Activated CD4-positive, alpha-beta T cell treated with anti-CD3 and anti-CD28 coated beads for 36 hours (primary cell): ENCODE measurements around the gene ARMH1. TPM values are rescaled to one million over a fixed set of nuclear protein-coding genes. Genes with fewer than 3 reads are reported as not detected.

ENCODE experiments used
- ATAC-seq: fragments of 200-7000 bp; cut with Tn5 transposase; one replicate; pipeline ENCODE4 v1.10.0; 2021; ENCODE audit warnings: mild to moderate bottlenecking, moderate library complexity
- CTCF ChIA-PET: fragments of 350-600 bp; sonication (Branson Sonifier 250); formaldehyde crosslinking; loops from one replicate; lab custom pipeline; 2021; ENCODE audit warnings: antibody characterized with exemption; lab: Charles Lee
- POLR2A ChIA-PET: fragments of 350-600 bp; sonication (Branson Sonifier 250); formaldehyde crosslinking; loops from one replicate; lab custom pipeline; 2021; ENCODE audit warnings: antibody characterized with exemption, inconsistent platforms; lab: Charles Lee
- DNase-seq: peaks from one replicate; pipeline ENCODE4 v3.0.0-alpha.2; 2020
- H3K27ac Mint-ChIP-seq: one replicate; pipeline ENCODE4 v1.8.0; 2021; ENCODE audit warnings: mixed read lengths
- H3K27me3 Mint-ChIP-seq: one replicate; pipeline ENCODE4 v1.8.0; 2021; ENCODE audit warnings: mixed read lengths
- H3K36me3 Mint-ChIP-seq: one replicate; pipeline ENCODE4 v1.8.0; 2021; ENCODE audit warnings: low read depth, mixed read lengths
- H3K4me1 Mint-ChIP-seq: one replicate; pipeline ENCODE4 v1.8.0; 2021; ENCODE audit warnings: mixed read lengths
- H3K4me3 Mint-ChIP-seq: one replicate; pipeline ENCODE4 v1.8.0; 2021; ENCODE audit warnings: mild to moderate bottlenecking, moderate library complexity, mixed read lengths
- H3K9me3 Mint-ChIP-seq: one replicate; pipeline ENCODE4 v1.8.0; 2021; ENCODE audit warnings: low read depth, mixed read lengths
- intact Hi-C, 2 experiments: fragments of 100-400 bp; cut with DNase I in 1 of 2; cut with micrococcal nuclease in 1 of 2; formaldehyde crosslinking; loops; one replicate each; pipeline versions ENCODE4 v1.14.2 to v1.15.1; 2022 to 2024; cut with DNase I, micrococcal nuclease
- total RNA-seq, 2 experiments: library from RNA; stranded (reverse); gene quantifications; one replicate each; pipeline ENCODE4 v1.2.3, GENCODE V29; 2021

The ARMH1 gene
- total RNA-seq, 2 experiments from 2014 or later: 67.3 to 75.1 TPM

DNA sequence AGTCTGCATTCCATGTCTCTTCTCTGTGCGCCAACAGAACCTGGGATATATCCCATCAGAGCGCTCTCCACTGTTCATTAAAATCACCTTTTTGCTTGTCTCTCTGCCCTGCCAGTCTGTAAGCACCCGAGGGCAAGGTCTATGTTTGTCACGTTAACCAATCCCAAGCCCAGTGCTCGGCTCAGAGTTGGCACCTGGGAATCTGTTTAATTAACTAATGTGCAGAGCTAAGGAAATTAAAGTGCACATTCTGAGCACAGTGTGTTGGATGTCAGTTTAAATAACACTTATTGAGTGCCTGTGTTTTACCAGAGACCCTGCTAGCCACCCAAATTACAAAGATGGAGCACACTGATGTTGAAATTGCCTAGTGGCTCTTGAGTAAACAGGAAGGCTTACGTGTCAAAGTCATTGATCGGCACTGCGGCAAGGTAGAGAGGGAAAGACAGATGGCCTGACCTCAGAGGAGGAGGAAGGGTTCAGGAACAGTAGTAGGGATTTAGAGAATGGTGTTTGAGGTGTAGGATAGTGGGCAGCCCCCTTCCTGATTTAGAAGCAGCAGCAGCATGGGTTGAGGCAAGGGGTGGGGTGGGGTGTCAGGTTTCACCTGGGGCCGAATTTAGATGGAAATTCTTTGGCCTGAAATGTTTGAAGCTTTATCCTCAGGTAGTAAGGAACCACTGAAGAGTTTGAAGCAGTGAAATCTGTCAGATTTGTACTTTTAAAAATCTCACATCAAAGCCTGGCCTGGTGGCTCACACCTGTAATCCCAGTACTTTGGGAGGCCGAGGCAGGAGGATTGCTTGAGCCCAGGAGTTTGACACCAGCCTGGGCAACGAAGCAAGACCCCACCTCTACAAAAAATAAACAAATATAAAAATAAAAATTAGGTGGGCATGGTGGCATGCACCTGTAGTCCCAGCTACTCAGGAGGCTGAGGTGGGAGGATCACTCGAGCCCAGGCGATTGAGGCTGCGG is 7.7 kb downstream of the ARMH1 start:
- H3K36me3 Mint-ChIP-seq: no peaks in the 10 kb centered on the region
- intact Hi-C loops: no loop called here
- H3K9me3 Mint-ChIP-seq: no peaks in the 10 kb centered on the region
- no peak overlapping the region for H3K4me3 Mint-ChIP-seq
- H3K4me1 Mint-ChIP-seq: no peaks in the 10 kb centered on the region
- CTCF ChIA-PET: no interaction called here
- POLR2A ChIA-PET: no interaction called here
- no peak overlapping the region for H3K27ac Mint-ChIP-seq
- no peaks in the 10 kb centered on the region for H3K27me3 Mint-ChIP-seq
- ATAC-seq: no peak
- DNase-seq: no peak

DNA sequence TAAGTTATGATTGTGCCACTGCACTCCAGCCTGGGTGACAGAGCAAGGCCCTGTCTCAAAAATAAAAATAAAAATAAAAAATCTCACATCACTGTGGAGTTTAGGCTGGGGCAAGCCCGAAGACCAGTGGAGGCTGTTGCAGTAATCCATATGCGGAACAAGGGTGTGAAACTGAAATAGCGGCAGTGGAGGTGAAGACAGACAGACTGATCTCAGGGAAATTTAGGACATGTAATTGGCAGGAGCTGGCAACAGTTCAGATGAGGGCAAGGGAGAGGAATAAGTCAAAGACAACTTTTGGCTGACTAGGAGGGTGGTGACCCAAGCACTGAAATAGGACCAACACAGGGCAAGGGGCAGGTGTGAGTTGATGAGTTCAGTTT is 8.4 kb downstream of the ARMH1 start:
- Mint-ChIP-seq H3K36me3 (no peaks in the 10 kb centered on the region), H3K9me3 (no peaks in the 10 kb centered on the region), H3K27ac (no peak overlapping the region), H3K4me3 (no peak overlapping the region), H3K4me1 (no peaks in the 10 kb centered on the region), H3K27me3 (no peaks in the 10 kb centered on the region)
- ChIA-PET POLR2A (no interaction called here), CTCF (interaction anchor here (1.0 to 1.2 kb wide), 2 partner anchors 8 to 11 kb away, joined by 3 read pairs; partner anchors contain the start of gene ARMH1)
- ATAC-seq: no peak
- intact Hi-C loops: no loop called here
- no peak for DNase-seq

DNA sequence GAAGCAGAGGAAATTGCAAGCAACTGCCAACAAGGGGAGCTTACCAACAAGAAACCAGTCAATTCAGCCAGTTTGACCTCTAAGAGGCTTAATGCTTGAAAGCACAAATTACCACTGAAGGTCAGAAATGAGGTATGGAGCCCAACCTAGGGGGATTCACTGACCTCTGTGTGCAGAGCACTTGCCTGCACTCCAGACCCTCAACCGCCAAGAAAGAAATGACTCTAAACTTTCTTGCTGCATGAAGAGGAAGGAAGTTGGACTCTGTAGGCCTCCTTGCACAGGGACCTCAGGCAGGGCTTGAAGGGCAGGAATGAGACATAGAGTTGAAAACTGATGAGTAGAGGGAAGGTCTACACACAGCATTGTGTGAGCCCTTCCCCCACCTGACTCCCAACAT is 10.0 kb downstream of the ARMH1 start:
- peak; percentile 11 for DNase-seq
- H3K27ac Mint-ChIP-seq: no peak overlapping the region

DNA sequence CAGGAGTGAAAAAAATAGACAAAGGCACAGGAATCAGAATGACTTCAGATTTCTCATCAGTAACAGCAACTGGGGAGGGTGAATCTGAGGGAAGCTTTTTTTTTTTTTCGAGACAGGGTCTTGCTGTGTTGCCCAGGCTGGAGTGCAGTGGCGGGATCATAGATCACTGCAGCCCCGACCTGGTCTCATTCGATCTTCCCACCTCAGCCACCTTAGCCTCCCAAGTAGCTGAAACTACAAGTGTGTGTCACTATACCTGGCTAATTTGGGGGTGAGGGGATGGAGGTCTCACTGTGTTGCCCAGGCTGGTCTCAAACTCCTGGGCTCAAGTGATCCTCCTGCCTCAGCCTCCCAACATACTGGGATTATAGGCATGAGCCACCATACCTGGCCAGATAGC is 10.7 kb downstream of the ARMH1 start:
- ATAC-seq (no peak), DNase-seq (no peak)
- Mint-ChIP-seq H3K4me1 (no peaks in the 10 kb centered on the region), H3K4me3 (no peak overlapping the region), H3K27ac (no peak overlapping the region), H3K36me3 (no peaks in the 10 kb centered on the region), H3K9me3 (no peaks in the 10 kb centered on the region), H3K27me3 (no peaks in the 10 kb centered on the region)
- ChIA-PET POLR2A (interaction anchor here (0.6 to 1.1 kb wide), 2 partner anchors 35 to 398 kb away, joined by 3 to 9 read pairs; no protein-coding TSS in a partner anchor), CTCF (interaction anchor here (0.7 to 1.0 kb wide), 2 partner anchors 32 to 77 kb away, joined by 3 read pairs; no protein-coding TSS in a partner anchor)
- intact Hi-C loops: no loop called here

More for the DNA sequence above, 10.0 kb downstream of the ARMH1 start:
- ChIA-PET POLR2A (interaction anchor here (0.6 kb wide), 1 partner anchor 397 kb away, joined by 3 read pairs; no protein-coding TSS in a partner anchor), CTCF (interaction anchor here (1.0 kb wide), 1 partner anchor 76 kb away, joined by 3 read pairs; no protein-coding TSS in a partner anchor)
- ATAC-seq: peak; percentile 51
- Mint-ChIP-seq H3K4me3 (no peak overlapping the region), H3K27me3 (no peaks in the 10 kb centered on the region), H3K36me3 (no peaks in the 10 kb centered on the region), H3K4me1 (no peaks in the 10 kb centered on the region), H3K9me3 (no peaks in the 10 kb centered on the region)
- intact Hi-C loops: no loop called here

DNA sequence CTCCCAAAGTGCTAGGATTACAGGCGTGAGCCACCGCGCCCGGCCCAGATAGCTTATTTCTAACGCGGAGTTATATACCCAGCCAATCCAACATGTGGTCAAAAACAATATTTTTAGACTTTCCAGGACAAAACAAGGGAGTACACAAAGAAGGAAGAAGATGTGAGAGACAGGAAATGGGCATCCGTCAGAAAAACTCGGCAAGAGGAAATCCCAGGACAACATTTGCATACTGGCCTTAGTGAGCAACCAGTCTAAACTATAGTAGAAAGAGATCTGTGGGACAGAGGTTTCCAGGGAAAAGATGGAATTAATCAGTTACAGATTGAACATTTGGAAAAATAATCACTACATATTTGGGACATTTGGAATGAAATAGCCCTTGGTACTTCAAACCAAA is 11.4 kb downstream of the ARMH1 start:
- ChIA-PET POLR2A (interaction anchor here (1.1 kb wide), 1 partner anchor 34 kb away, joined by 9 read pairs; no protein-coding TSS in a partner anchor), CTCF (interaction anchor here (0.7 kb wide), 1 partner anchor 33 kb away, joined by 3 read pairs; no protein-coding TSS in a partner anchor)
- no peak for DNase-seq
- no peaks in the 10 kb centered on the region for H3K27me3 Mint-ChIP-seq
- H3K27ac Mint-ChIP-seq: no peak overlapping the region
- intact Hi-C loops: no loop called here
- no peaks in the 10 kb centered on the region for H3K9me3 Mint-ChIP-seq
- H3K4me1 Mint-ChIP-seq: no peaks in the 10 kb centered on the region
- no peaks in the 10 kb centered on the region for H3K36me3 Mint-ChIP-seq
- no peak overlapping the region for H3K4me3 Mint-ChIP-seq
- no peak for ATAC-seq

DNA sequence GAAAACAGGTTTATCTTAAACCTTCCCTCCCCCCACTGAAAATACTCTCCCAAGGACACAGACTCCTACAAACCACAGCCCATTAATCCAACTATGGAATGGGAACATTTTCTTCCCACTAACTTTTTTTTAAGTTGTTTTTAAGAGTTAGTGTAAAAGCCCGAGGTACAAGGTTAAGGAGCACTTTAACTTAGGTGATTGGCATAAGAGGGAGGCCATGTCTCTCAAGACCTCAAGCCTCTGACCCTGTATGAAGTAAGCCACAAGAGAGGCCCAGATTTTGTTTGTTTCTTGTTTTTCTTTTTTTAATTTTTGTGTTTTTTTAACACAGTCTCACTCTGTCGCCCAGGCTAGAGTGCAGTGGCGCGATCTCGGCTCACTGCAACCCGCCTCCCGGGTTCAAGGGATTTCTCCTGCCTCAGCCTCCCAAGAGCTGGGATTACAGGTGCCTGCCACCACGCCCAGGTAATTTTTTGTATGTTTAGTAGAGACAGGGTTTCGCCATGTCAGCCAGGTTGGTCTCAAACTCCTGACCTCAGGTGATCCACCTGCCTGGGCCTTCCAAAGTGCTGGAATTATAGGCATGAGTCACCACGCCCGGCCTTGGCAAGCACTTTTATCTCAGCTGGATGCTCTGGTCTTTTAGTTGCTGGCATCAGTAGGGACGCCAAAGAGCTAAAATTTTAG is 14.4 kb downstream of the ARMH1 start:
- Mint-ChIP-seq H3K9me3 (no peaks in the 10 kb centered on the region), H3K4me1 (peaks cover 6% of the 10 kb centered on the region), H3K36me3 (no peaks in the 10 kb centered on the region), H3K27ac (no peak overlapping the region), H3K27me3 (no peaks in the 10 kb centered on the region), H3K4me3 (no peak overlapping the region)
- ChIA-PET POLR2A (no interaction called here), CTCF (interaction anchor here (0.6 to 1.0 kb wide), 2 partner anchors 36 to 41 kb away, joined by 3 read pairs; no protein-coding TSS in a partner anchor)
- intact Hi-C loops: no loop called here
- ATAC-seq (no peak), DNase-seq (no peak)

DNA sequence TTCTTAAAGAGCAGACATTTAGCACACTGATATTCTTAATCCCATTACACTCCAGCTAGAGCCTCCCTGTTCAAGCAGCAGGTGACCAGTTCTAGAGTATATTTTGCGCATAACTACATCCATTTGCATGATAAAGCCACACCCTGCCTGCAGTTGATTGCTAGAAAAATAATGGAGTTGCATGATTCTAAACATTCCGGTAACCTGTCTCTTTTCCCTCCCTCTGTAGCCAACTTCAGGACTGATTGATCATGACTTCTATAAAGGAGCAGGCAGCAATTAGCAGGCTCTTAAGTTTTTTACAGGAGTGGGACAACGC is 14.9 kb downstream of the ARMH1 start:
- ChIA-PET CTCF (interaction anchor here (0.6 to 1.0 kb wide), 2 partner anchors 37 to 40 kb away, joined by 3 read pairs; no protein-coding TSS in a partner anchor), POLR2A (no interaction called here)
- intact Hi-C loops: no loop called here
- no peak for ATAC-seq
- H3K4me1 Mint-ChIP-seq: peaks cover 6% of the 10 kb centered on the region
- H3K27ac Mint-ChIP-seq: no peak overlapping the region
- no peaks in the 10 kb centered on the region for H3K9me3 Mint-ChIP-seq
- H3K4me3 Mint-ChIP-seq: no peak overlapping the region
- no peak for DNase-seq
- no peaks in the 10 kb centered on the region for H3K36me3 Mint-ChIP-seq
- no peaks in the 10 kb centered on the region for H3K27me3 Mint-ChIP-seq

DNA sequence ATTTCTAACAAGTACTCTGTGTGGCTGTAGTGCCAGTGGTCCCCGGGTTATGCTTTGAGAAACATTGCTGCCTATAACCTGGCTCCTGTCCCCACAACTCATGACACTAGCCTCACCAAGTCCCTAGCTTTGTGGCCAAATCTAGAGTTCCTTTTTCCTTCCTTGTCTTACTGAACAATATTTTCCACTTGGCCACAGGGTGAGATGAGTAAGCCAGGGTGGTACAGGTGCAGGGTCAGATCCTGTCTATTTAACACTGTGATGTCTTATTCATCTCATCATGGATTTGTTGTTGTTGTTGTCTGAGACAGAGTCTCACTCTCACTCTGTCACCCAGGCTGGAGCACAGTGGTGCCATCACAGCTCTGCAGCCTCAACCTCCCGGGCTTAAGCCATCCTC is 18.6 kb downstream of the ARMH1 start:
- POLR2A ChIA-PET: no interaction called here
- intact Hi-C loops: no loop called here
- no peaks in the 10 kb centered on the region for H3K27me3 Mint-ChIP-seq
- H3K36me3 Mint-ChIP-seq: no peaks in the 10 kb centered on the region
- no peak overlapping the region for H3K27ac Mint-ChIP-seq
- H3K4me1 Mint-ChIP-seq: peaks cover 27% of the 10 kb centered on the region
- ATAC-seq (peak; percentile 66), DNase-seq (no peak)
- CTCF ChIA-PET: no interaction called here
- no peak overlapping the region for H3K4me3 Mint-ChIP-seq
- H3K9me3 Mint-ChIP-seq: no peaks in the 10 kb centered on the region

DNA sequence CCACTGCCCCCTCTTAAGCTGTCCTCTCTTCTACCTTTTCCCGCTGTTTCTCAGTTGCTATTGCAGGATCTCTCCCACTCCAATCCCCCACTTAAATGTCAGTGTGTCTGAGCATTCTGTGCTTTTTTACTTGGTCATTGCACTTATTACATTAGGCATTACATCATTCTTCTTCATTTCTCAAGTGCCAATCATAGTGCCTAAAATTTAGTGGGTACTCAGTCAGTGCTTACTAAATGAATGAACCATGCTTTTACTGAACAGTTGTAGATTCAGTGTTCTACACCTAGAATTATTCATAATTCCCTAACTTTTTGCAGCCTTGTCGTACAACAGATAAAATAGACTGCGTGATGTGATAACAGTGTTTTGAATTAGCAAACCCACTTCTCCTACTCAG is 19.4 kb downstream of the ARMH1 start:
- no peaks in the 10 kb centered on the region for H3K36me3 Mint-ChIP-seq
- no peak overlapping the region for H3K27ac Mint-ChIP-seq
- H3K4me1 Mint-ChIP-seq: peaks cover 28% of the 10 kb centered on the region
- no peak for ATAC-seq
- intact Hi-C loops: no loop called here
- DNase-seq: no peak
- H3K27me3 Mint-ChIP-seq: no peaks in the 10 kb centered on the region
- no peak overlapping the region for H3K4me3 Mint-ChIP-seq
- H3K9me3 Mint-ChIP-seq: no peaks in the 10 kb centered on the region
- CTCF ChIA-PET: no interaction called here
- POLR2A ChIA-PET: no interaction called here

DNA sequence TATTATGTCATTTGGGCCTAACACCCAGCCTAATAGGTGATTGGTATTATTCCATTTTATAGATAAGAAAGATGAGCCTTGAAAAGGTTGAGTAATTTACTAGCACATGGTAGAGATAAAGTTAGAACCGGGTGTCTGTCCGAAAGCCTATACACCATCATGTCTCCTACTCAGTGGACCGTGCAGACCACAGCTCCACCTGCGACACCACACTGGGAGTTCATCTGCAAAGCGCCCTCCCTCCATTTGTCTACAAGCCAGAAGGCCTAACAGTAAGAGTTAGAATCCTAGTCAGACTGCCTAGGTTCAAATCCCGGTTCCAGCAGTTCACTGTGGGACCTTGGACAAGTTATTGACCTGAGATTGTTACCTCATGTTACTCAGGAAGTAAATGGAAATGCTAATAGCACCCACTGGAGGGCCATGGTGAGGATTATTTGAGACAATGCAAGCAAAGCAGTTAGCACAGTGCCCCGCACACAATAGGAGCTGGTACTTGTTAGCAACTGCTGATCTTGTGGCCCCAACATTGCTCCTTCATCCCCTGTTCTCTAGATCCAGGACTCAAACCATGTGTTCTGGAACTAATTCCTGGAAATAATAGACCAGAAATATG is 20.5 kb downstream of the ARMH1 start:
- no peaks in the 10 kb centered on the region for H3K27me3 Mint-ChIP-seq
- ChIA-PET CTCF (interaction anchor here (0.6 to 3.2 kb wide), 3 partner anchors 14 to 42 kb away, joined by 3 to 14 read pairs (median 7); no protein-coding TSS in a partner anchor), POLR2A (no interaction called here)
- no peaks in the 10 kb centered on the region for H3K36me3 Mint-ChIP-seq
- ATAC-seq: no peak
- no peaks in the 10 kb centered on the region for H3K9me3 Mint-ChIP-seq
- H3K4me3 Mint-ChIP-seq: no peak overlapping the region
- H3K27ac Mint-ChIP-seq: no peak overlapping the region
- peaks cover 28% of the 10 kb centered on the region for H3K4me1 Mint-ChIP-seq
- intact Hi-C loops: no loop called here
- no peak for DNase-seq

DNA sequence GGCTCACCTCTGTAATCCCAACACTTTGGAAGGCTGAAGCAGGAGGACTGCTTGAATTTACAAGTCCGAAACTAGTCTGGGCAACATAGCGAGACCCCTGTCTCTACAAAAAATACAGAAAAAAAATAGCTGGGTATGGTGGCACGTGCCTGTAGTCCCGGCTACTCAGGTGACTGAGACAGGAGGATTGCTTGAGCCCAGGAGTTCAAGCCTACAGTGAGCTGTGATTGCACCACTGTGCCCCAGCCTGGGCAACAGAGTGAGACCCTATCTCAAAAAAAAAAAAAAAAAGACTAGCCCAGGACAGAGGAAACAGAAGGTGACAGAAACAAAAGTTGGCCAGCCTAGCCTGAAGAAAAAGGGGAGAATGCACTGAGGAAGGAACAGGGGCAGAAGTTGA is 21.2 kb downstream of the ARMH1 start:
- Mint-ChIP-seq H3K4me3 (no peak overlapping the region), H3K27me3 (no peaks in the 10 kb centered on the region), H3K9me3 (no peaks in the 10 kb centered on the region), H3K4me1 (peaks cover 28% of the 10 kb centered on the region), H3K36me3 (no peaks in the 10 kb centered on the region), H3K27ac (no peak overlapping the region)
- CTCF ChIA-PET: interaction anchor here (0.6 to 3.2 kb wide), 5 partner anchors 13 to 478 kb away, joined by 3 to 14 read pairs (median 3); no protein-coding TSS in a partner anchor
- intact Hi-C loops: no loop called here
- ATAC-seq (no peak), DNase-seq (no peak)
- POLR2A ChIA-PET: interaction anchor here (2.3 kb wide), 1 partner anchor 25 kb away, joined by 27 read pairs; no protein-coding TSS in a partner anchor
